H1 (cell line): Measurements from ENCODE around the gene FANCM. TPM values are rescaled to one million over a fixed set of nuclear protein-coding genes. Genes with fewer than 3 reads are reported as not detected.

ENCODE experiments used
- CTCF ChIA-PET: fragments of 300-600 bp; sonication (Branson Sonifier 250); formaldehyde crosslinking; loops from one replicate; lab custom pipeline; 2021; ENCODE audit not compliant: partially characterized antibody; lab: Charles Lee
- POLR2A ChIA-PET: fragments of 300-600 bp; sonication (Branson Sonifier 250); formaldehyde crosslinking; loops from one replicate; lab custom pipeline; 2021; ENCODE audit warnings: inconsistent platforms; ENCODE audit not compliant: partially characterized antibody; lab: Charles Lee
- DNase-seq, 2 experiments: peaks; one replicate each; pipeline versions ENCODE4 v3.0.0 to v3.0.0-alpha.2; 2010 to 2022; ENCODE audit warnings: low spot score in 2 of 2, low read depth in 1 of 2, mixed read lengths in 1 of 2
- FAIRE-seq: peaks from 2 replicates; lab custom pipeline; 2011; peaks lifted over from hg19 to GRCh38; lab: Jason Lieb, UNC
- H2AFZ ChIP-seq: 2 replicates; pipeline ENCODE4 v1.8.1; 2012; ENCODE audit warnings: low read length, inconsistent platforms
- H2AK5ac ChIP-seq: 2 replicates; pipeline ENCODE4 v1.6.1; 2013; ENCODE audit warnings: low read depth, low read length
- H2BK120ac ChIP-seq: replicated peaks from 2 replicates; pipeline ENCODE3; 2013; ENCODE audit warnings: low read depth, low read length, inconsistent platforms
- H2BK12ac ChIP-seq: 2 replicates; pipeline ENCODE4 v1.6.1; 2013; ENCODE audit warnings: low read depth, low read length
- H2BK15ac ChIP-seq: 2 replicates; pipeline ENCODE4 v1.6.1; 2013; ENCODE audit warnings: low read length
- H2BK20ac ChIP-seq: 2 replicates; pipeline ENCODE4 v1.6.1; 2013; ENCODE audit warnings: low read length
- H2BK5ac ChIP-seq: 2 replicates; pipeline ENCODE4 v1.6.1; 2013; ENCODE audit warnings: low read depth, low read length
- H3K14ac ChIP-seq: 2 replicates; pipeline ENCODE4 v1.6.1; 2013; ENCODE audit warnings: inconsistent platforms; ENCODE audit not compliant: insufficient read length
- H3K18ac ChIP-seq: 2 replicates; pipeline ENCODE4 v1.6.1; 2013; ENCODE audit warnings: low read length; ENCODE audit errors: extremely low read depth
- H3K23ac ChIP-seq: 2 replicates; pipeline ENCODE4 v1.6.1; 2013; ENCODE audit warnings: inconsistent platforms; ENCODE audit not compliant: insufficient read length
- H3K23me2 ChIP-seq: 2 replicates; pipeline ENCODE4 v1.6.1; 2013; ENCODE audit warnings: low read depth, low read length
- H3K27ac ChIP-seq: 2 replicates; pipeline ENCODE4 v1.6.1; 2011; ENCODE audit warnings: low read depth, low read length, inconsistent platforms
- H3K27me3 ChIP-seq, 4 experiments: replicated peaks in 1 of 4; 1 replicate in 1 of 4; 2 replicates in 3 of 4; pipeline versions ENCODE4 v1.6.1 to v1.8.1; 2011 to 2013; ENCODE audit warnings: low read length in 3 of 4, mild to moderate bottlenecking in 3 of 4, inconsistent platforms in 2 of 4, mixed read lengths in 2 of 4, moderate library complexity in 1 of 4; ENCODE audit not compliant: control insufficient read depth in 3 of 4, insufficient read depth in 3 of 4; ENCODE audit errors: extremely low read depth in 1 of 4
- H3K36me3 ChIP-seq, 4 experiments: 2 replicates each; pipeline versions ENCODE4 v1.6.1 to v1.8.1; 2011 to 2013; ENCODE audit warnings: mild to moderate bottlenecking in 4 of 4, low read length in 3 of 4, moderate library complexity in 2 of 4, control low read depth in 1 of 4, inconsistent platforms in 1 of 4; ENCODE audit not compliant: insufficient read depth in 4 of 4, control insufficient read depth in 2 of 4
- H3K4ac ChIP-seq: replicated peaks from 2 replicates; pipeline ENCODE3; 2013; ENCODE audit warnings: low read length, low read depth, mixed read lengths, inconsistent platforms; ENCODE audit not compliant: insufficient read length
- H3K4me1 ChIP-seq, 4 experiments: replicated peaks in 1 of 4; 1 replicate in 1 of 4; 2 replicates in 3 of 4; pipeline versions ENCODE4 v1.6.1 to v1.8.1; 2011 to 2013; ENCODE audit warnings: low read length in 3 of 4, inconsistent platforms in 2 of 4, mixed read lengths in 1 of 4; ENCODE audit not compliant: insufficient read depth in 4 of 4, control insufficient read depth in 3 of 4
- H3K4me2 ChIP-seq, 2 experiments: 2 replicates each; pipeline versions ENCODE4 v1.6.1 to v1.8.1; 2011 to 2013; ENCODE audit warnings: low read depth in 2 of 2, low read length in 2 of 2, control low read depth in 1 of 2, inconsistent platforms in 1 of 2, mild to moderate bottlenecking in 1 of 2; ENCODE audit not compliant: insufficient read depth in 1 of 2
- H3K4me3 ChIP-seq, 4 experiments: fragments of 200-600, 300-600 bp in 1 of 4; sonication (generic), shearing (Covaris generic), sonication (Bioruptor Twin) in 1 of 4; 2 replicates each; pipeline versions ENCODE4 v1.5.1 to v1.8.1; 2011 to 2016; ENCODE audit warnings: low read length in 4 of 4, low read depth in 3 of 4, control low read depth in 2 of 4, inconsistent platforms in 2 of 4, mild to moderate bottlenecking in 2 of 4, mixed read lengths in 1 of 4, moderate library complexity in 1 of 4; ENCODE audit not compliant: insufficient read depth in 2 of 4; ENCODE audit errors: extremely low read depth in 1 of 4
- H3K56ac ChIP-seq: replicated peaks from 2 replicates; pipeline ENCODE3; 2013; ENCODE audit warnings: low read depth, mild to moderate bottlenecking, mixed read lengths, low read length, inconsistent platforms; ENCODE audit not compliant: insufficient read length
- H3K79me1 ChIP-seq: 2 replicates; pipeline ENCODE4 v1.6.1; 2013; ENCODE audit warnings: low read depth, low read length, control low read depth
- H3K79me2 ChIP-seq, 2 experiments: 2 replicates each; pipeline versions ENCODE4 v1.6.1 to v1.8.1; 2012 to 2013; ENCODE audit warnings: low read length in 2 of 2, mild to moderate bottlenecking in 2 of 2, inconsistent platforms in 1 of 2; ENCODE audit not compliant: insufficient read depth in 2 of 2, control insufficient read depth in 1 of 2
- H3K9ac ChIP-seq, 4 experiments: replicated peaks in 1 of 4; 1 replicate in 1 of 4; 2 replicates in 3 of 4; pipeline versions ENCODE4 v1.6.1 to v1.8.1; 2011 to 2013; ENCODE audit warnings: low read depth in 3 of 4, low read length in 3 of 4, control low read depth in 2 of 4, mild to moderate bottlenecking in 2 of 4, moderate library complexity in 2 of 4, inconsistent platforms in 1 of 4; ENCODE audit errors: extremely low read depth in 1 of 4
- H3K9me3 ChIP-seq, 2 experiments: 2 replicates each; pipeline versions ENCODE4 v1.6.1 to v1.8.1; 2012 to 2013; ENCODE audit warnings: mild to moderate bottlenecking in 2 of 2, moderate library complexity in 2 of 2, control low read depth in 1 of 2, inconsistent platforms in 1 of 2, low read depth in 1 of 2, low read length in 1 of 2, mixed read lengths in 1 of 2; ENCODE audit not compliant: insufficient read depth in 2 of 2
- H4K20me1 ChIP-seq, 2 experiments: replicated peaks in 1 of 2; 2 replicates each; pipeline versions ENCODE3 to v1.8.1; 2011 to 2013; ENCODE audit warnings: inconsistent platforms in 2 of 2, low read length in 2 of 2, mild to moderate bottlenecking in 1 of 2; ENCODE audit not compliant: insufficient read depth in 2 of 2, control insufficient read depth in 1 of 2
- H4K5ac ChIP-seq: 2 replicates; pipeline ENCODE4 v1.6.1; 2013; ENCODE audit warnings: low read length, low read depth, mixed read lengths, inconsistent platforms; ENCODE audit not compliant: insufficient read length
- H4K8ac ChIP-seq: 2 replicates; pipeline ENCODE4 v1.8.0; 2013; ENCODE audit warnings: mild to moderate bottlenecking, moderate library complexity, low read length, inconsistent platforms; ENCODE audit not compliant: insufficient read depth; ENCODE audit errors: extremely low read depth
- H4K91ac ChIP-seq: replicated peaks from 2 replicates; pipeline ENCODE3; 2013; ENCODE audit warnings: low read length, mixed read lengths, inconsistent platforms; ENCODE audit not compliant: insufficient read length
- ASH2L ChIP-seq: fragments of 200-600, 300-600 bp; sonication (generic); IDR thresholded peaks from one replicate; pipeline ENCODE4 v1.7.1; 2017; ENCODE audit warnings: low read length
- BRCA1 ChIP-seq: IDR thresholded peaks from 2 replicates; pipeline ENCODE4 v1.6.1; 2012; ENCODE audit warnings: low read depth, low read length, improper control_type of control experiment
- CBX8 ChIP-seq: fragments of 300-800, 300-1000 bp; sonication (generic); IDR thresholded peaks from 2 replicates; pipeline ENCODE4 v1.7.1; 2016; ENCODE audit warnings: low read depth, low read length, borderline replicate concordance
- CREB1 ChIP-seq: IDR thresholded peaks from 2 replicates; pipeline ENCODE4 v1.6.1; 2012; ENCODE audit warnings: inconsistent platforms
- E2F6 ChIP-seq: IDR thresholded peaks from 2 replicates; pipeline ENCODE4 v1.6.1; 2012; ENCODE audit warnings: inconsistent platforms
- EGR1 ChIP-seq: IDR thresholded peaks from 2 replicates; pipeline ENCODE4 v1.6.1; 2011; ENCODE audit warnings: low read depth, low read length, borderline replicate concordance
- EP300 ChIP-seq, 2 experiments: IDR thresholded peaks; 1 replicate in 1 of 2; 2 replicates in 1 of 2; pipeline ENCODE4 v1.6.1; 2011 to 2012; ENCODE audit warnings: low read depth in 2 of 2, low read length in 2 of 2, mild to moderate bottlenecking in 2 of 2, borderline replicate concordance in 1 of 2, inconsistent platforms in 1 of 2, moderate library complexity in 1 of 2
- GABPA ChIP-seq: IDR thresholded peaks from 2 replicates; pipeline ENCODE4 v1.6.1; 2011; ENCODE audit warnings: mild to moderate bottlenecking, low read length, moderate library complexity, borderline replicate concordance; ENCODE audit not compliant: insufficient read depth
- HDAC6 ChIP-seq: IDR thresholded peaks from one replicate; pipeline ENCODE4 v1.7.1; 2012; ENCODE audit warnings: low read depth, mild to moderate bottlenecking, inconsistent platforms, low read length, moderate library complexity
- NRF1 ChIP-seq: IDR thresholded peaks from 2 replicates; pipeline ENCODE4 v1.6.1; 2011; ENCODE audit warnings: mild to moderate bottlenecking, low read depth, low read length, improper control_type of control experiment
- POLR2AphosphoS5 ChIP-seq: IDR thresholded peaks from 2 replicates; pipeline ENCODE4 v1.6.1; 2011; ENCODE audit warnings: low read depth, low read length
- RNF2 ChIP-seq: fragments of 200-900, 300-1000 bp; sonication (generic); IDR thresholded peaks from 2 replicates; pipeline ENCODE4 v1.7.1; 2016; ENCODE audit warnings: borderline replicate concordance, low read depth, mild to moderate bottlenecking, antibody characterized with exemption, low read length; ENCODE audit not compliant: poor library complexity, severe bottlenecking; ENCODE audit errors: missing control alignments
- TAF1 ChIP-seq: IDR thresholded peaks from 2 replicates; pipeline ENCODE4 v1.6.1; 2011; ENCODE audit warnings: mild to moderate bottlenecking, low read depth, low read length
- TEAD4 ChIP-seq: IDR thresholded peaks from 2 replicates; pipeline ENCODE4 v1.6.1; 2012; ENCODE audit warnings: low read depth, low read length, inconsistent platforms, mixed read lengths
- polyA plus RNA-seq, 7 experiments: library from polyadenylated mRNA; depleted of rRNA in 3 of 7; stranded (reverse) in 5 of 7; unstranded in 2 of 7; fragments of >200 nt in 5 of 7; fragments of 200-250 nt in 2 of 7; gene quantifications; 1 replicate in 5 of 7; 2 replicates in 1 of 7; 4 replicates in 1 of 7; pipeline versions ENCODE4 v1.2.1 to v1.2.3, GENCODE V29; 2011 to 2013; ENCODE audit warnings: missing spikeins in 2 of 7, mixed read lengths in 2 of 7
- total RNA-seq: library from RNA; stranded (reverse); fragmentation: NEBNext Ultra II Directional; extraction: Animal tissue kit (Norgen Biotek cat#: 25700); gene quantifications from 2 replicates; pipeline ENCODE4 v1.2.1, GENCODE V29; 2021

Gene FANCM
- total and polyA plus RNA-seq, 2 of the 8 experiments (the other 6 are each of a cell fraction or from before 2014, with no cell fraction given), result 3.2 to 10.5 TPM

- H2AFZ ChIP-seq, result no peak overlapping the region
- H3K23ac ChIP-seq, result no peak overlapping the region
- H3K4me3 ChIP-seq, result no peak overlapping the region
- no peak for DNase-seq
- no peaks in the 10 kb centered on the region for H3K79me2 ChIP-seq
- no peak overlapping the region for H2AK5ac ChIP-seq
- H4K20me1 ChIP-seq, result no peaks in the 10 kb centered on the region
- H3K56ac ChIP-seq, result no peak overlapping the region
- no peak overlapping the region for H3K18ac ChIP-seq
- H3K79me1 ChIP-seq, result no peaks in the 10 kb centered on the region
- H3K27me3 ChIP-seq, result no peaks in the 10 kb centered on the region
- H2BK15ac ChIP-seq, result no peak overlapping the region
- H2BK12ac ChIP-seq, result no peak overlapping the region
- no peak overlapping the region for H4K5ac ChIP-seq
- H3K9me3 ChIP-seq, result no peaks in the 10 kb centered on the region
- H3K4ac ChIP-seq, result no peak overlapping the region
- FAIRE-seq, result no peak
- H3K4me1 ChIP-seq, result no peaks in the 10 kb centered on the region
- POLR2A ChIA-PET, result no interaction called here
- H4K91ac ChIP-seq, result no peak overlapping the region
- no peaks in the 10 kb centered on the region for H3K23me2 ChIP-seq
- H3K9ac ChIP-seq, result no peak overlapping the region
- H3K36me3 ChIP-seq, result peaks cover 0 to 2% (median 0%) of the 10 kb centered on the region in 4 experiments; a peak in 1 of 8 replicates
- no peak overlapping the region for H3K27ac ChIP-seq
- no peak overlapping the region for H2BK120ac ChIP-seq
- TF ChIP-seq EP300 (IDR thresholded peaks at IDR 0.05; ENCODE audit: borderline replicate concordance in 1 of 2, low read depth in 2 of 2, low read length in 2 of 2) (no peak), E2F6 (no peak), TAF1 (no peak), CBX8 (no peak), BRCA1 (no peak), NRF1 (no peak), GABPA (no peak), HDAC6 (no peak), EGR1 (no peak), TEAD4 (no peak), ASH2L (no peak), POLR2AphosphoS5 (no peak), CREB1 (no peak), RNF2 (no peak)
- TF ChIP-seq, all 59 proteins: peak for 0
- CTCF ChIA-PET, result no interaction called here
- Histone ChIP-seq H4K8ac (no peak overlapping the region), H3K14ac (no peak overlapping the region), H2BK5ac (no peak overlapping the region), H3K4me2 (no peak overlapping the region), H2BK20ac (no peak overlapping the region)
Observed at GRCh38 chr14:45156067-45156466, 20.3 kb downstream of the FANCM start.
